ENCODE data around the gene NUDT3.
"Not testable (repeated sequence)": the region's sequence is repeated elsewhere in the genome, so short reads cannot be mapped to it uniquely, and the experiment has no call there.

The NUDT3 gene

GRCh38 chr6:34341481-34341971, 50.9 kb downstream of the NUDT3 start:
- TF ChIP-seq JUND (IDR thresholded peaks at IDR 0.05; ENCODE audit: low read depth), result no peak
- in situ Hi-C loops (cut with HindIII; ENCODE audit: low pct_unique_long_range_greater_than_20kb, low sequenced_read_pairs), result no loop called here
- DNase-seq (ENCODE audit: low read depth in 1 of 2, low spot score in 1 of 2), result no peak

GRCh38 chr6:34340906-34341480, 51.5 kb downstream of the NUDT3 start:
- in situ Hi-C loops (cut with HindIII; ENCODE audit: low pct_unique_long_range_greater_than_20kb, low sequenced_read_pairs), result no loop called here
- no peak for DNase-seq (ENCODE audit: low read depth in 1 of 2, low spot score in 1 of 2)
- TF ChIP-seq JUND (IDR thresholded peaks at IDR 0.05; ENCODE audit: low read depth), result no peak

GRCh38 chr6:34340394-34340793, 52.1 kb downstream of the NUDT3 start:
- no peak for TF ChIP-seq JUND (IDR thresholded peaks at IDR 0.05; ENCODE audit: low read depth)
- DNase-seq (ENCODE audit: low read depth in 1 of 2, low spot score in 1 of 2), result no peak
- in situ Hi-C loops (cut with HindIII; ENCODE audit: low pct_unique_long_range_greater_than_20kb, low sequenced_read_pairs), result no loop called here

- DNase-seq (ENCODE audit: low read depth in 1 of 2, low spot score in 1 of 2), result no peak
- in situ Hi-C loops (cut with HindIII; ENCODE audit: low pct_unique_long_range_greater_than_20kb, low sequenced_read_pairs), result no loop called here
- TF ChIP-seq JUND (IDR thresholded peaks at IDR 0.05; ENCODE audit: low read depth), result no peak
Observed at GRCh38 chr6:34339971-34340370, 52.5 kb downstream of the NUDT3 start.

GRCh38 chr6:34339432-34339831, 53.0 kb downstream of the NUDT3 start:
- no peak for TF ChIP-seq JUND (IDR thresholded peaks at IDR 0.05; ENCODE audit: low read depth)
- no peak for DNase-seq (ENCODE audit: low read depth in 1 of 2, low spot score in 1 of 2)
- in situ Hi-C loops (cut with HindIII; ENCODE audit: low pct_unique_long_range_greater_than_20kb, low sequenced_read_pairs), result no loop called here

- TF ChIP-seq JUND (IDR thresholded peaks at IDR 0.05; ENCODE audit: low read depth), result no peak
- in situ Hi-C loops (cut with HindIII; ENCODE audit: low pct_unique_long_range_greater_than_20kb, low sequenced_read_pairs), result no loop called here
- no peak for DNase-seq (ENCODE audit: low read depth in 1 of 2, low spot score in 1 of 2)
Observed at GRCh38 chr6:34338811-34339210, 53.7 kb downstream of the NUDT3 start.

GRCh38 chr6:34338377-34338776, 54.1 kb downstream of the NUDT3 start:
- in situ Hi-C loops (cut with HindIII; ENCODE audit: low pct_unique_long_range_greater_than_20kb, low sequenced_read_pairs), result no loop called here
- no peak; the same call in 1 of the 2 replicates for TF ChIP-seq JUND (IDR thresholded peaks at IDR 0.05; ENCODE audit: low read depth)

GRCh38 chr6:34334796-34335416, 57.6 kb downstream of the NUDT3 start:
- TF ChIP-seq JUND (IDR thresholded peaks at IDR 0.05; ENCODE audit: low read depth), result no peak
- in situ Hi-C loops (cut with HindIII; ENCODE audit: low pct_unique_long_range_greater_than_20kb, low sequenced_read_pairs), result no loop called here
- no peak for DNase-seq (ENCODE audit: low read depth in 1 of 2, low spot score in 1 of 2)

More at GRCh38 chr6:34338377-34338776, 54.1 kb downstream of the NUDT3 start:
- DNase-seq (ENCODE audit: low read depth in 1 of 2, low spot score in 1 of 2), result no peak

- no peak for DNase-seq (ENCODE audit: low read depth in 1 of 2, low spot score in 1 of 2)
- in situ Hi-C loops (cut with HindIII; ENCODE audit: low pct_unique_long_range_greater_than_20kb, low sequenced_read_pairs), result no loop called here
Observed at GRCh38 chr6:34333858-34334257, 58.6 kb downstream of the NUDT3 start.

GRCh38 chr6:34332251-34333198, 59.9 kb downstream of the NUDT3 start:
- no peak for TF ChIP-seq JUND (IDR thresholded peaks at IDR 0.05; ENCODE audit: low read depth)
- in situ Hi-C loops (cut with HindIII; ENCODE audit: low pct_unique_long_range_greater_than_20kb, low sequenced_read_pairs), result no loop called here
- no peak for DNase-seq (ENCODE audit: low read depth in 1 of 2, low spot score in 1 of 2)

More at GRCh38 chr6:34333858-34334257, 58.6 kb downstream of the NUDT3 start:
- no peak for TF ChIP-seq JUND (IDR thresholded peaks at IDR 0.05; ENCODE audit: low read depth)

GRCh38 chr6:34331371-34332050, 61.0 kb downstream of the NUDT3 start:
- in situ Hi-C loops (cut with HindIII; ENCODE audit: low pct_unique_long_range_greater_than_20kb, low sequenced_read_pairs), result no loop called here
- TF ChIP-seq JUND (IDR thresholded peaks at IDR 0.05; ENCODE audit: low read depth), result no peak
- DNase-seq (ENCODE audit: low read depth in 1 of 2, low spot score in 1 of 2), result no peak

GRCh38 chr6:34329814-34330213, 62.7 kb downstream of the NUDT3 start:
- in situ Hi-C loops (cut with HindIII; ENCODE audit: low pct_unique_long_range_greater_than_20kb, low sequenced_read_pairs); DNase-seq (ENCODE audit: low read depth in 1 of 2, low spot score in 1 of 2): not testable (repeated sequence)

Data from T47D (cell line).